H1 (cell line): ENCODE results near the gene RAET1G. TPM values are rescaled to one million over a fixed set of nuclear protein-coding genes. Genes with fewer than 3 reads are reported as not detected.

Experiments
- CTCF ChIA-PET: fragments of 300-600 bp; sonication (Branson Sonifier 250); formaldehyde crosslinking; loops from one replicate; lab custom pipeline; 2021; ENCODE audit not compliant: partially characterized antibody; lab: Charles Lee
- POLR2A ChIA-PET: fragments of 300-600 bp; sonication (Branson Sonifier 250); formaldehyde crosslinking; loops from one replicate; lab custom pipeline; 2021; ENCODE audit warnings: inconsistent platforms; ENCODE audit not compliant: partially characterized antibody; lab: Charles Lee
- DNase-seq, 2 experiments: peaks; one replicate each; pipeline versions ENCODE4 v3.0.0 to v3.0.0-alpha.2; 2010 to 2022; ENCODE audit warnings: low spot score in 2 of 2, low read depth in 1 of 2, mixed read lengths in 1 of 2
- FAIRE-seq: peaks from 2 replicates; lab custom pipeline; 2011; peaks lifted over from hg19 to GRCh38; lab: Jason Lieb, UNC
- H2AFZ ChIP-seq: 2 replicates; pipeline ENCODE4 v1.8.1; 2012; ENCODE audit warnings: low read length, inconsistent platforms
- H2AK5ac ChIP-seq: 2 replicates; pipeline ENCODE4 v1.6.1; 2013; ENCODE audit warnings: low read depth, low read length
- H2BK120ac ChIP-seq: replicated peaks from 2 replicates; pipeline ENCODE3; 2013; ENCODE audit warnings: low read depth, low read length, inconsistent platforms
- H2BK12ac ChIP-seq: 2 replicates; pipeline ENCODE4 v1.6.1; 2013; ENCODE audit warnings: low read depth, low read length
- H2BK15ac ChIP-seq: 2 replicates; pipeline ENCODE4 v1.6.1; 2013; ENCODE audit warnings: low read length
- H2BK20ac ChIP-seq: 2 replicates; pipeline ENCODE4 v1.6.1; 2013; ENCODE audit warnings: low read length
- H2BK5ac ChIP-seq: 2 replicates; pipeline ENCODE4 v1.6.1; 2013; ENCODE audit warnings: low read depth, low read length
- H3K14ac ChIP-seq: 2 replicates; pipeline ENCODE4 v1.6.1; 2013; ENCODE audit warnings: inconsistent platforms; ENCODE audit not compliant: insufficient read length
- H3K18ac ChIP-seq: 2 replicates; pipeline ENCODE4 v1.6.1; 2013; ENCODE audit warnings: low read length; ENCODE audit errors: extremely low read depth
- H3K23ac ChIP-seq: 2 replicates; pipeline ENCODE4 v1.6.1; 2013; ENCODE audit warnings: inconsistent platforms; ENCODE audit not compliant: insufficient read length
- H3K23me2 ChIP-seq: 2 replicates; pipeline ENCODE4 v1.6.1; 2013; ENCODE audit warnings: low read depth, low read length
- H3K27ac ChIP-seq: 2 replicates; pipeline ENCODE4 v1.6.1; 2011; ENCODE audit warnings: low read depth, low read length, inconsistent platforms
- H3K27me3 ChIP-seq, 4 experiments: replicated peaks in 1 of 4; 1 replicate in 1 of 4; 2 replicates in 3 of 4; pipeline versions ENCODE4 v1.6.1 to v1.8.1; 2011 to 2013; ENCODE audit warnings: low read length in 3 of 4, mild to moderate bottlenecking in 3 of 4, inconsistent platforms in 2 of 4, mixed read lengths in 2 of 4, moderate library complexity in 1 of 4; ENCODE audit not compliant: control insufficient read depth in 3 of 4, insufficient read depth in 3 of 4; ENCODE audit errors: extremely low read depth in 1 of 4
- H3K36me3 ChIP-seq, 4 experiments: 2 replicates each; pipeline versions ENCODE4 v1.6.1 to v1.8.1; 2011 to 2013; ENCODE audit warnings: mild to moderate bottlenecking in 4 of 4, low read length in 3 of 4, moderate library complexity in 2 of 4, control low read depth in 1 of 4, inconsistent platforms in 1 of 4; ENCODE audit not compliant: insufficient read depth in 4 of 4, control insufficient read depth in 2 of 4
- H3K4ac ChIP-seq: replicated peaks from 2 replicates; pipeline ENCODE3; 2013; ENCODE audit warnings: low read length, low read depth, mixed read lengths, inconsistent platforms; ENCODE audit not compliant: insufficient read length
- H3K4me1 ChIP-seq, 4 experiments: replicated peaks in 1 of 4; 1 replicate in 1 of 4; 2 replicates in 3 of 4; pipeline versions ENCODE4 v1.6.1 to v1.8.1; 2011 to 2013; ENCODE audit warnings: low read length in 3 of 4, inconsistent platforms in 2 of 4, mixed read lengths in 1 of 4; ENCODE audit not compliant: insufficient read depth in 4 of 4, control insufficient read depth in 3 of 4
- H3K4me2 ChIP-seq, 2 experiments: 2 replicates each; pipeline versions ENCODE4 v1.6.1 to v1.8.1; 2011 to 2013; ENCODE audit warnings: low read depth in 2 of 2, low read length in 2 of 2, control low read depth in 1 of 2, inconsistent platforms in 1 of 2, mild to moderate bottlenecking in 1 of 2; ENCODE audit not compliant: insufficient read depth in 1 of 2
- H3K4me3 ChIP-seq, 4 experiments: fragments of 200-600, 300-600 bp in 1 of 4; sonication (generic), shearing (Covaris generic), sonication (Bioruptor Twin) in 1 of 4; 2 replicates each; pipeline versions ENCODE4 v1.5.1 to v1.8.1; 2011 to 2016; ENCODE audit warnings: low read length in 4 of 4, low read depth in 3 of 4, control low read depth in 2 of 4, inconsistent platforms in 2 of 4, mild to moderate bottlenecking in 2 of 4, mixed read lengths in 1 of 4, moderate library complexity in 1 of 4; ENCODE audit not compliant: insufficient read depth in 2 of 4; ENCODE audit errors: extremely low read depth in 1 of 4
- H3K56ac ChIP-seq: replicated peaks from 2 replicates; pipeline ENCODE3; 2013; ENCODE audit warnings: low read depth, mild to moderate bottlenecking, mixed read lengths, low read length, inconsistent platforms; ENCODE audit not compliant: insufficient read length
- H3K79me1 ChIP-seq: 2 replicates; pipeline ENCODE4 v1.6.1; 2013; ENCODE audit warnings: low read depth, low read length, control low read depth
- H3K79me2 ChIP-seq, 2 experiments: 2 replicates each; pipeline versions ENCODE4 v1.6.1 to v1.8.1; 2012 to 2013; ENCODE audit warnings: low read length in 2 of 2, mild to moderate bottlenecking in 2 of 2, inconsistent platforms in 1 of 2; ENCODE audit not compliant: insufficient read depth in 2 of 2, control insufficient read depth in 1 of 2
- H3K9ac ChIP-seq, 4 experiments: replicated peaks in 1 of 4; 1 replicate in 1 of 4; 2 replicates in 3 of 4; pipeline versions ENCODE4 v1.6.1 to v1.8.1; 2011 to 2013; ENCODE audit warnings: low read depth in 3 of 4, low read length in 3 of 4, control low read depth in 2 of 4, mild to moderate bottlenecking in 2 of 4, moderate library complexity in 2 of 4, inconsistent platforms in 1 of 4; ENCODE audit errors: extremely low read depth in 1 of 4
- H3K9me3 ChIP-seq, 2 experiments: 2 replicates each; pipeline versions ENCODE4 v1.6.1 to v1.8.1; 2012 to 2013; ENCODE audit warnings: mild to moderate bottlenecking in 2 of 2, moderate library complexity in 2 of 2, control low read depth in 1 of 2, inconsistent platforms in 1 of 2, low read depth in 1 of 2, low read length in 1 of 2, mixed read lengths in 1 of 2; ENCODE audit not compliant: insufficient read depth in 2 of 2
- H4K20me1 ChIP-seq, 2 experiments: replicated peaks in 1 of 2; 2 replicates each; pipeline versions ENCODE3 to v1.8.1; 2011 to 2013; ENCODE audit warnings: inconsistent platforms in 2 of 2, low read length in 2 of 2, mild to moderate bottlenecking in 1 of 2; ENCODE audit not compliant: insufficient read depth in 2 of 2, control insufficient read depth in 1 of 2
- H4K5ac ChIP-seq: 2 replicates; pipeline ENCODE4 v1.6.1; 2013; ENCODE audit warnings: low read length, low read depth, mixed read lengths, inconsistent platforms; ENCODE audit not compliant: insufficient read length
- H4K8ac ChIP-seq: 2 replicates; pipeline ENCODE4 v1.8.0; 2013; ENCODE audit warnings: mild to moderate bottlenecking, moderate library complexity, low read length, inconsistent platforms; ENCODE audit not compliant: insufficient read depth; ENCODE audit errors: extremely low read depth
- H4K91ac ChIP-seq: replicated peaks from 2 replicates; pipeline ENCODE3; 2013; ENCODE audit warnings: low read length, mixed read lengths, inconsistent platforms; ENCODE audit not compliant: insufficient read length
- EP300 ChIP-seq, 2 experiments: IDR thresholded peaks; 1 replicate in 1 of 2; 2 replicates in 1 of 2; pipeline ENCODE4 v1.6.1; 2011 to 2012; ENCODE audit warnings: low read depth in 2 of 2, low read length in 2 of 2, mild to moderate bottlenecking in 2 of 2, borderline replicate concordance in 1 of 2, inconsistent platforms in 1 of 2, moderate library complexity in 1 of 2
- EZH2 ChIP-seq: fragments of 200-600 bp; sonication (generic); IDR thresholded peaks from 2 replicates; pipeline ENCODE4 v1.7.1; 2012; ENCODE audit warnings: low read depth, mild to moderate bottlenecking, moderate library complexity, low read length, inconsistent platforms; ENCODE audit not compliant: severe bottlenecking
- HDAC6 ChIP-seq: IDR thresholded peaks from one replicate; pipeline ENCODE4 v1.7.1; 2012; ENCODE audit warnings: low read depth, mild to moderate bottlenecking, inconsistent platforms, low read length, moderate library complexity
- JUN ChIP-seq: IDR thresholded peaks from 2 replicates; pipeline ENCODE4 v1.6.1; 2011; ENCODE audit warnings: low read depth, mild to moderate bottlenecking, improper control_type of control experiment, low read length
- NRF1 ChIP-seq: IDR thresholded peaks from 2 replicates; pipeline ENCODE4 v1.6.1; 2011; ENCODE audit warnings: mild to moderate bottlenecking, low read depth, low read length, improper control_type of control experiment
- RFX5 ChIP-seq: IDR thresholded peaks from 2 replicates; pipeline ENCODE4 v1.6.1; 2011; ENCODE audit warnings: low read depth, low read length, improper control_type of control experiment, borderline replicate concordance
- SIX5 ChIP-seq: IDR thresholded peaks from 2 replicates; pipeline ENCODE4 v1.6.1; 2011; ENCODE audit warnings: mild to moderate bottlenecking, low read depth, low read length
- SUZ12 ChIP-seq: fragments of 200-600 bp; sonication (generic); IDR thresholded peaks from 2 replicates; pipeline ENCODE4 v1.6.1; 2012; ENCODE audit warnings: mild to moderate bottlenecking, inconsistent platforms, low read length, moderate library complexity, mixed read lengths
- TEAD4 ChIP-seq: IDR thresholded peaks from 2 replicates; pipeline ENCODE4 v1.6.1; 2012; ENCODE audit warnings: low read depth, low read length, inconsistent platforms, mixed read lengths
- WGBS, 2 experiments: shearing (Covaris generic) in 1 of 2; methylation state at CpG; one replicate each; pipeline versions ENCODE4 v1.1.6 to v1.1.7; 2013 to 2015; ENCODE audit warnings: low lambda C conversion rate in 2 of 2, mixed read lengths in 2 of 2, inconsistent platforms in 1 of 2, low coverage in 1 of 2, missing lambda C conversion rate in 1 of 2; ENCODE audit not compliant: insufficient replicate concordance in 2 of 2, insufficient coverage in 1 of 2, insufficient read length in 1 of 2; ENCODE audit errors: extremely low coverage in 1 of 2, missing lambda C conversion rate in 1 of 2; 5-methylcytosine and 5-hydroxymethylcytosine counted together
- polyA plus RNA-seq, 7 experiments: library from polyadenylated mRNA; depleted of rRNA in 3 of 7; stranded (reverse) in 5 of 7; unstranded in 2 of 7; fragments of >200 nt in 5 of 7; fragments of 200-250 nt in 2 of 7; gene quantifications; 1 replicate in 5 of 7; 2 replicates in 1 of 7; 4 replicates in 1 of 7; pipeline versions ENCODE4 v1.2.1 to v1.2.3, GENCODE V29; 2011 to 2013; ENCODE audit warnings: missing spikeins in 2 of 7, mixed read lengths in 2 of 7
- total RNA-seq: library from RNA; stranded (reverse); fragmentation: NEBNext Ultra II Directional; extraction: Animal tissue kit (Norgen Biotek cat#: 25700); gene quantifications from 2 replicates; pipeline ENCODE4 v1.2.1, GENCODE V29; 2021
- TF ChIP-seq, protein P1 (sequence below): IDR thresholded peaks from 2 replicates; pipeline ENCODE4 v1.6.1; 2012; ENCODE audit warnings: inconsistent platforms

Gene RAET1G
- total and polyA plus RNA-seq, 2 of the 8 experiments (the other 6 are each of a cell fraction or from before 2014, with no cell fraction given) = 0.08 TPM; not detected in 1

DNA sequence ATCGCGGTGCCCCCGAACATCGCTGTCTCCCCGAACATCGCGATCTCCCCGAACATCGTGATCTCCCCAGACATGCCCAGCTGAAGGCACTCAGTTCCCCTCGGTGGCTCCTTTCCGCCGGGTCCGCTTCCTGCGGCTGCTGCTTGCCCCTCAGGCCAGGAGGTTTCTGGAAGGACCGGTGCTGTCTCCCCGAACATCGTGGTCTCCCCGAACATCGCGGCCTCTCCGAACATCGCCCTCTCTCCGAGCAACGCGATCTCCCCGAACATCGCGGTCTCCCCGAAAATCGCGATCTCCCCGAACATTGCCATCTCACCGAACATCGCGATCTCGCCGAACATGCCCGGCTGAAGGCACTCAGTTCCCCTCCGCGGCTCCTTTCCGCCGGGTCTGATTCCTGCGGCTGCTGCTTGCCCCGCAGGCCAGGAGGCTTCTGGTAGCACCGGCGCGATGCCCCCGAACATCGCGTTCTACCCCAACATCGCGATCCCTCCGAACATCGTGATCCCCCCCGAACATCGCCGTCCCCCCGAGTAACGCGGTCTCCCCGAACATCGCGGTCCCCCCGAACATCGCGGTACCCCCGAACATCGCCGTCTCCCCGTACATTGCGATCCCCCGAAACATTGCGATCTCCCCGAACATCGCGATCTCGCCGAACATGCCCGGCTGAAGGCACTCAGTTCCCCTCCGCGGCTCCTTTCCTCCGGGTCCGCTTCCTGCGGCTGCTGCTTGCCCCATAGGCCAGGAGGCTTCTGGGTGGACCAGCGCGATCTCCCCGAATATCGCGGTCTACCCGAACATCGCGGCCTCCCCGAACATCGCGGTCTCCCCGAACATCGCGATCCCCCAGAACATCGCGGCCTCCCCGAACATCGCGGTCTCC, 41.6 kb upstream of the RAET1G start:
- H4K20me1 ChIP-seq = peaks cover 7 to 10% of the 10 kb centered on the region in 2 experiments
- CTCF ChIA-PET = interaction anchor here (0.7 to 1.1 kb wide), 3 partner anchors 10 to 52 kb away, joined by 3 to 4 read pairs (median 3); no protein-coding TSS in a partner anchor
- no peak for TF ChIP-seq EP300 (IDR thresholded peaks at IDR 0.05; ENCODE audit: borderline replicate concordance in 1 of 2, low read depth in 2 of 2, low read length in 2 of 2)
- peak; percentile 100 for TF ChIP-seq SUZ12
- no peak for TF ChIP-seq NRF1
- no peak for TF ChIP-seq TEAD4
- no peak for TF ChIP-seq JUN
- no peak for TF ChIP-seq RFX5
- TF ChIP-seq, protein P1, sequence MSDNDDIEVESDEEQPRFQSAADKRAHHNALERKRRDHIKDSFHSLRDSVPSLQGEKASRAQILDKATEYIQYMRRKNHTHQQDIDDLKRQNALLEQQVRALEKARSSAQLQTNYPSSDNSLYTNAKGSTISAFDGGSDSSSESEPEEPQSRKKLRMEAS = no peak; the same call in 1 of the 2 replicates
- no peak for TF ChIP-seq SIX5
- no peak for TF ChIP-seq HDAC6
- TF ChIP-seq EZH2 = peak; percentile 100

More for the DNA sequence above, 41.6 kb upstream of the RAET1G start:
- Histone ChIP-seq H3K27me3 (peaks cover 41 to 87% (median 72%) of the 10 kb centered on the region in 4 experiments), H3K23ac (no peak overlapping the region), H3K79me2 (no peaks in the 10 kb centered on the region), H4K8ac (peak overlapping the region; percentile 86), H2BK15ac (no peak overlapping the region), H2AFZ (peak overlapping the region; percentile 56; the same call in 1 of the 2 replicates), H2BK5ac (peak overlapping the region; percentile 66; the same call in 1 of the 2 replicates), H2AK5ac (0 out of 2 replicates have a peak overlapping the region, but pooled peaks have one; percentile 75), H3K18ac (peak overlapping the region; percentile 93), H3K56ac (no peak overlapping the region), H3K79me1 (no peaks in the 10 kb centered on the region), H3K23me2 (peaks cover 9% of the 10 kb centered on the region; the same call in 1 of the 2 replicates), H3K14ac (no peak overlapping the region), H2BK120ac (no peak overlapping the region), H2BK20ac (no peak overlapping the region), H2BK12ac (peak overlapping the region; percentile 87), H3K9me3 (no peaks in the 10 kb centered on the region), H4K91ac (peak overlapping the region; percentile 30), H3K9ac (peak overlapping the region in 2 of 4 experiments; percentile 20 to 42; a peak in 4 of 7 replicates), H3K36me3 (no peaks in the 10 kb centered on the region), H3K4me3 (peak overlapping the region; percentile 53 to 75 (median 58)), H4K5ac (no peak overlapping the region), H3K27ac (no peak overlapping the region), H3K4ac (no peak overlapping the region), H3K4me1 (peaks cover 0 to 20% (median 17%) of the 10 kb centered on the region in 4 experiments; a peak in 5 of 7 replicates), H3K4me2 (peak overlapping the region; percentile 89 to 96)
- peak in 1 of 2 experiments; percentile 76 for DNase-seq
- WGBS, 2 experiments = 3% methylated on average over 52 of the region's 103 CpGs; no CpG with 5 or more reads in 1 of the 2 experiments
- FAIRE-seq = no peak
- POLR2A ChIA-PET = interaction anchor here (0.7 to 1.2 kb wide), 6 partner anchors 9 to 42 kb away, joined by 3 to 6 read pairs (median 4); no protein-coding TSS in a partner anchor
